ENCODE measurements around the gene PLPPR2.
"Not testable (repeated sequence)": the region's sequence is repeated elsewhere in the genome, so short reads cannot be mapped to it uniquely, and the experiment has no call there.

PLPPR2 gene

DNA sequence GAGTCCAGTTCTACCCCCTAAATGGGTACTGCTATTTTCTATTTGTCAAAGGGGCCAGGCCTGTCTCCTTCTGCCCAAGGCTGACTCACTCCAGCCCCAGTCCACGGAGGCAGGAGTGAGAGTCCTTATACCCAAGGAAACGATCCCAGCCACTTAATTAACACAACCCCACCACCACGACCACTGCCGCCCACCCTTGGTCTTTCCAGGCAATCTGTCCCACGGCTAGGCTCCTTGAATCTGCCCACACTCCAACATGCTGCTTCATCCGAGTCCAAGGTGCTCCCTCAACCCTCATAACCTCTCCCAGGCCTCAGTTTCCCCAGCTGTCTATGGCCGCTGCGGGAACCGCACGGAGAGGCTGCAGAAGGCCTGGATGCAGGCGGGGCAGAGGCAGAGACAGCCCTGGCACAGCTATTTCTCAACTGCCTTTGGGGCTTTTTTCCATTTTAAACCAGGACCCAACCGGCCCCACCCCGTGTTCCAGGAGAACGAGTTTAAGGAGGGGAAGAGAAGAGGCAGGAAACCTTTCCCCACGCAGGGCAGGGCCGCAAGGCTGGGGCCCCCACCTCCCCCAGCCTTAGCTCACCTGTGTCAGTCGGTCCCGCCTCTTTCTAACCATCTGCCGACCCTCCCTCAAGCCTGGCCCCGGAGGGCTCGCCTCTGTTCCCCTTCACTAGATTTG is 16.5 kb upstream of the PLPPR2 start:
- intact Hi-C loops (cut with DNase I) = no loop called here
- peak in 1 of 10 donors; percentile 78 for DNase-seq

DNA sequence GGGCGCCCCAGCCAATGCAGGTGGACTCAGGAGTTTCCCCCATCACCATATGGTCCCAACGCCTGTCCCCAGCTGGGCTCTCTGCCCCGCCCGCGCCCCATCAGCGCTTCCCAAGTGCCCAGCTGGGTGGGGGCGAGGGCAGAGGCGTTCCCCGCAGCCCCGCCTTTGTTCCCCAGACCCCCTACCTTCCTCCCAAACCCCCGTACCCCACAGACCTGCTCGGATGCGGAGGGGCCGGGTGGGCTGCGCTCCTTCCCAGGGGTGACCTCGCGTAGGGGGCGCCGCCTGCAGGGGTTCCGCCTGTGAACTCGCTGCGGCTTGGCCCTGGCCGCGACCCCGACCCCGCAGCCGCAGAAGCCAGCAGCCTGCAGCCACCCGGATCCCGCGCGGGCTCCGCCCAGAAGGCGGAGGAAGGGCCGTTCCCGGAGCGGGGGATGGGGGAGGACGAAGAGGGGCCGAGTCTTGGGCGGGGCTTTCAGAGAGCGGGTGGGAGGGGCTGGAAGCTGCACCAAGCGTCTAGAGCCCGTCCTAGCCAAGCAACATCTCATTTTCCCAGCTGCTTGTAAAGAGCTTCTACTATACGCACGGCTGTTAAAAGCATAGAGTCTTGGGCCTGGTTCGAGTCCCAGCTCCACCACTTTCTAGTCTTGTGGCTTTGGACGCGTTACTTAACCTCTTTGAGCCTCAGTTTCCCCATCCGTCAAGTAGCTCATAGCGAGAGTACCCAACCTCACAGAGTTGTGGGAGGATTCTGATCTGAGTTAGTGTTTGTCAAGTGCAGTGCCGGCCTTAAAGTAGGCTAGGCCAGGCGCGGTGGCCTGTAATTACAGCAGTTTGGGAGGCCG is 15.8 kb upstream of the PLPPR2 start, which contains the start of gene RAB3D:
Gene RAB3D (minus strand): TSS at position 404 of the 845 bp plus-strand sequence. CDS start 2,258 bp downstream, outside the sequence.
- intact Hi-C loops (cut with DNase I) = no loop called here
- peak; percentile 79 to 98 (median 90) for DNase-seq

DNA sequence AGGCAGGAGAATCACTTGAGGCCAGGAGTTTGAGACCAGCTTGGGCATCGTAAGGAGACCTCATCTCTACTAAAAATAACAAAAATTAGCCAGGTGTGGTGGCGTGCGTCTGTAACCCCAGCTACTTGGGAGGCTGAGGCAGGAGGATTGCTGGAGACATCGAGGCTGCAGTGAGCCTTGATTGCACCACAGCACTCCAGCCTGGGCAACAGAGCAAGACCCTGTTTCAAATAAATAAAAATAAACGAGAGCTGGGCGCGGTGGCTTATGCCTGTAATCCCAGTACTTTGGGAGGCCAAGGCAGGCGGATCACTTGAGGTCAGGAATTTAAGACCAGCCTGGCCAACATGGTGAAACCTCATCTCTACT is 15.1 kb upstream of the PLPPR2 start:
- DNase-seq; intact Hi-C loops (cut with DNase I): not testable (repeated sequence)

DNA sequence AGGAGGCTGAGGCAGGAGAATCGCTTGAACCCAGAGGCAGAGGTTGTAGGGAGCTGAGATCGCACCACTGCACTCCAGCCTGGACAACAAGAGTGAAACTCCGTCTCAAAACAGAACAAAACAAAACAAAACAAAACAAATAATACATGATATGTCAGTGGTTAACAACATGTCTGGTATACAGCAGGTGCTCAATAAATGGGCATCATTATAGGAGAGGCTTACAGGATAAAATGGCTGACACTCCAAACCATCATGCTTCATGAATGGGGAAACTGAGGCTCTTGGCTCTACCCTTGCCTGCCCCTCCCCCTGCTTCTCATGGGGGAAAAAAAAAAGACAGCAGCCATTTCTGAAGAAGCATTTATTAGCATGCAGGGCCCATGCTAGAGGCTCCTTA is 12.8 kb upstream of the PLPPR2 start:
- intact Hi-C loops (cut with DNase I) = no loop called here
- no peak for DNase-seq

DNA sequence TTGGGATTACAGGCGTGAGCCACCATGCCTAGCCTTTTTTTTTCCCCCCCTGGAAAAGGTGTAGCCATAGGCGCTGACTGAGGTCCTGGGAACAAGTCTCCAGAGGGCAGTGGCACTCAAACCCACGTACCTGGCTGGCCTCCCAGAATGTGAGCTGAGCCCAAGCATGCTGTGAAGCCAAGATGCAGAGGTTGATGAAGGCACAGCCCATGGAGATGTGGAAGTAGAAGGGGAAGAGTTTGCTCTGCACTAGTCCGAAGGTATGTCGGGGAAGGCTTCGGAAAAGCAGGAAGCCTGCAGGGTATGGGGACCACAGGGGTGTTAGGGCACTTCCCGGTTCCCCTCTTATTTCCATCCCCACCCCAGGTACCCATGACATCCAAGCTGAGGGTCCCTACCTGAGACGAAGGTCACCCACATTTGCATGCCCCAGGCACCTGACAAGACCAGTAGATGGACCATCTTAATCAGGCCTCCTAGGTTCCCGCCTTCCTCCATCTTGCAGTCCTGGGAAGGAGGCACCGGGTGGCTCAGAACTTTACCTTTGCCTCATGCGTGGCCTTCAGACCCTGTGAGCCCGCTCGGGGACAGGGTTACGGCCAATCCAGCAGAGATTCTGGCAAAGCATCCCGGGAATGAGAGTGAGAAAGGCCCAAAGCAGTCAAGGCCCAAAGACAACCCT is 10.0 kb upstream of the PLPPR2 start:
- intact Hi-C loops (cut with DNase I) = no loop called here
- DNase-seq = no peak

DNA sequence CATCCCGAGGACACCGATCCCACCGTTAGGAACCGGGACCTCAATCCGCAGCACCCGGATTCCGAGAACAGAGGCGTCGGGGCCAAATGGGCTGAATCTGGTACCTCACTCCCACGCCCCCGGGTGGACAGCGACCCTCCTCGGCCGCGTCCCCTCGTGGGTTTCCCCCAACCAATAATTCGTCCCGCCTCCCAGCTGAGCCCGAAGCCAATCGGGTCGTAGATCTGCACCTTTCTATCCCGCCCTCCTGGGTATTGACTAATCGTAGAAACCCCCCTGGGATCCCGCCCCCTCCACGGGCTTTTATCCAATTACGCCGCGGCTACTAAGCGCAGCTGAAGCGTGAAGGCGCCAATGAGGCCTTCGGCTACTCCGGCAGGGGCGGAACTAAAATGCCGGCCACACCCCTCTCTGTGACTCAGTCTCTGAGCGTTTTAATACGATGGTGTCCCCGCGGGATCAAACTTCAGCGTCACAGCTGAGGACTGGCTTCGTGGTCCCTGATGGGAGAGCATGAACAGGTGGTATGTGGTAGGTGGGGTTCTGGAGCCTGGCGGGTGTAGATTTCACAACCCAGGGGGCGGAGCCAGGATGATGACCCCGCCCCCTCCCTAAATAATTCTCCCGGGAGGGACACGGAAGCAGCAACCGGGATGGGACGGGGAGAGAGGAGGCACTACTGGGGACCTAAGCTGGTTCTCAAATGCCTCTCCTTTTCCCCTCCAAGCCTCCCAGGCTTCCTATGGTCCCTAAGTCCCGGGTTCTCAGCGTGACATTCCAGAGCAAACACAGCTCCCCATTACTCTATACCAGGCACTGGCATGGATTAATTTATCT is 8.9 kb upstream of the PLPPR2 start, which contains the start of the genes CCDC159 and TMEM205:
Gene CCDC159 (plus strand): TSS at position 416 of the 837 bp plus-strand sequence. CDS start 88 bp downstream, at position 504.
Gene TMEM205 (minus strand): TSS at position 165 of the 837 bp plus-strand sequence. CDS start 649 bp downstream, outside the sequence.
- DNase-seq = peak; percentile 97 to 100 (median 99)
- intact Hi-C loops (cut with DNase I) = no loop called here

DNA sequence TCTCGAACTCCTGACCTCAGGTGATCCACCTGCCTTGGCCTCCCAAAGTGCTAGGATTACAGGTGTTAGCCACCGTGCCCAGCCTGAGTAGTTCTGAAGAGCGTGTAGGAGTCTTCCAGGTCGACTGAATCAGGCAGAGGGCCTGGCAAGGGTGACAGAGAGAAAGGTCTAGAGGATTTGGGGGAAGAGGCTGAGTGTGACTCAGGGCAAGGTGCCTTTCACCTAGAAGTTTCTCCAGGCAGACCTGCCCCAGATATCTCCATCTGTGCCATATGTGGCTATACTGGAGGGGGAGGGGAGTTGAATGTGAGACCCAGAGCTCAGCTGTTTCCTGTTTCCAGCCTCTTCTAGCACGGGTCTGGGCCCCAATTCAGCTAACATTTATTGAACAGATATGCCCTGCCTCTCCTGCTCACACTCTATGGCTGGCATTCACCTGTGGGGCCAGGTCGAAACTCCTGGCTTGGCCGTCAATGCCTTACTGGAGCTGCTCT is 7.6 kb upstream of the PLPPR2 start:
- intact Hi-C loops (cut with DNase I) = no loop called here

DNA sequence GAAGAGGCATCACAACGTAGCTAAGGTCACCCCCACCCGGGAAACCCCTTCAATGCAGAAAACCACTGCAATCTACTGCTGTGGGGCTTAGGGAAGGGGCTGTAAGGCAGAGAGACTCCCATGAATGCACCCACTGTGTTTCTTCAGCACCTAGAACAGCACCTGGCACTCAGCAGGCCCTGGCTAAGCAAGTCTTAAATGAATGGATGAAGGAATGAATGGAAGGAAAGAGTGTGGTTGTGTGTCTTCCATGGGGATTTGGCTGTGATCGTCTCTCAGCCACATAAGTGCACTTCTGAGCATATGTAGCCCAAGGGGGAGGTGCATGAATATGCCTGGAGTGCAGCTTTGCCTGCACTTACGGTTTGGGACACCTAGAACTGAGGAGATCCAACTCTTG is 6.1 kb upstream of the PLPPR2 start:
- no peak for DNase-seq
- intact Hi-C loops (cut with DNase I) = no loop called here

More for the DNA sequence above, 7.6 kb upstream of the PLPPR2 start:
- no peak for DNase-seq

DNA sequence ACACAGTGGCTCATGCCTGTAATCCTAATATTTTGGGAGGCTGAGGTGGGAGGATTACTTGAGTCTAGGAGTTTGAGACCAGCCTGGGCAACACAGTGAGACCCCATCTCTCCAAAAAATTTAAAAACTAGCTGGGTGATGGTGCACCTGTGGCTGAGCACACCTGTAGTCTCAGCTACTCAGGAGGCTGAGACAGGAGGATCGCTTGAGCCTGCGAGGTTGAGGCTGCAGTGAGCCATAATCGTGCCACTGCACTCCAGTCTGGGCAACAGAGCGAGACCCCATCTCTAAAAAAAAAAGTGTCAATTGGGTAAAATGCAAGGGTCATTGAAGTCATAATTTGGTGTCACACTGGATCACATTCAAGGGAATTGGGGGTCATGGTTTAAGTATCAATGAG is 1.1 kb upstream of the PLPPR2 start:
- intact Hi-C loops (cut with DNase I) = not testable (repeated sequence)

DNA sequence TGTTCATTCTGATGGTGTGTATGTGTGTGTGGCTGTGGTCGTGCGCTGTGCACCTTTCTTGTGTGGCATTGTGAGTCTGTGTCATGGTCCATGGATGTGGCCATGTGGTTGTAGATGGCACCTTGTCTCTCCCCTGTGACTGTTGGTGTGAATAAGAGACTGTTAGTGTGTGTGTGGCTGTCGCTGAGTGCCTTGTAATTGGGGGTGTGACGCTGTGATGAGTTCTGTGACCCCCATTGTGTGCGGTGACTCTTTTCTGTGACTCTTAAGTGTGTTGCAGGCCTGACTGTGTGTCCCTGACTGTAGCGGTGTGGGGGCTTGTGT is 804 bp downstream of the PLPPR2 start:
- intact Hi-C loops (cut with DNase I) = no loop called here
- no peak for DNase-seq

More for the DNA sequence above, 1.1 kb upstream of the PLPPR2 start:
- DNase-seq = not testable (repeated sequence)

DNA sequence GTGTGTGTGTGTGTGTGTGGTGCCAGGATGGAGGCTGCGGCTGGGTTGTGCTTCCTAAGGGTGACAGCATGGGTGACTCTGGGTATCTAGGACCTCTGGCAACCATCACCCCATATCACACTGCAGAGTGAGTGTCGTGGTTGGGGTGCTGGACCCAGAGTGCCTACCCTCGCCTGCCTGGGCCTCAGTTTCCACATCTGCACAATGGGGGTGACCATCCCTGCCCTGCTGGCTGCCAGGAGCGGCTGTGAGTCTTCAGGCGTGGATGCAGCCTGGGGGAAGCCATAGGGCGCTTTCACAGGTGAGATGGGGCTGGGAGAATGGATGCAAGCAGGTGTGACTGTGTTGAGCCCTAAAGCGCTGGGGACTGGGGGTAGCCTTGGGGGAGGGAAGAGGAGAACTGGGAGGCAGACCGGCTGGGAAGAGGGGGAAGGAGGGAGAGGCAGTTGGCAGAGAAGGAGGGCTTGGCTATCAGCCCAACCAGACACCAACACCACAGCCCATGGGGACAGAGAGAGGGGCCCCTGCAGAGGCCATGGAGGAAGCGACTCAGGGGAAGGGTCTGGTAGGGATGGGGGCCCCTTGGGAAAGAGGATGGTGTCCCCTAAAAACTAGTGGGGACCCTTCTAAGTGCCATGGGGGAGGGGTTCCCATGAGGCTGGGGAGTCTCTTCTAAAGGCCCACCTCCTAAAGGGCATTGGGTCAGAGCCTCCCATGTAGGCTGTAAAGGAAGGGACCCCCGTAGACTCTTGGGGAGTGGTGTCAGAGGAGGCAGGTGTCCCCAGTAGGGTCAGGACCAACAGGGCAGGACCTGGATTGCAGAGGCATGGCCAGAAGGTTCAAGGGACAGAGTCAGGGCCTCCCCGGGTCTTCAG is 1.7 kb downstream of the PLPPR2 start:
- no peak for DNase-seq
- intact Hi-C loops (cut with DNase I) = no loop called here

DNA sequence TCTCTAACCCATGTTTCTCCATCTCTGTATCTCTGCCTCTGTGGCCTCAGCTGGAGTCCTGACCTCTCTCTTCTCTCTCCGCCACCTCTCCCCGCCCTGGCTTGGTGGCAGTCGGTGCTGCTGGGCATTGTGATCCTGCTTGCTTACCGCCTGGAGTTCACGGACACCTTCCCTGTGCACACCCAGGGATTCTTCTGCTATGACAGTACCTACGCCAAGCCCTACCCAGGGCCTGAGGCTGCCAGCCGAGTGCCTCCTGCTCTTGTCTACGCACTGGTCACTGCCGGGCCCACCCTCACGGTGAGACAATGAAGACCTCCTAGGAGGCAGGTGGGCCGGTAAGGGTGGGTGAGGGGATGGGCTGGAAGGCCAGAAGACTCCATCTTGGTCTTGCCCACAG is 4.2 kb downstream of the PLPPR2 start:
- intact Hi-C loops (cut with DNase I) = no loop called here
- DNase-seq = no peak

DNA sequence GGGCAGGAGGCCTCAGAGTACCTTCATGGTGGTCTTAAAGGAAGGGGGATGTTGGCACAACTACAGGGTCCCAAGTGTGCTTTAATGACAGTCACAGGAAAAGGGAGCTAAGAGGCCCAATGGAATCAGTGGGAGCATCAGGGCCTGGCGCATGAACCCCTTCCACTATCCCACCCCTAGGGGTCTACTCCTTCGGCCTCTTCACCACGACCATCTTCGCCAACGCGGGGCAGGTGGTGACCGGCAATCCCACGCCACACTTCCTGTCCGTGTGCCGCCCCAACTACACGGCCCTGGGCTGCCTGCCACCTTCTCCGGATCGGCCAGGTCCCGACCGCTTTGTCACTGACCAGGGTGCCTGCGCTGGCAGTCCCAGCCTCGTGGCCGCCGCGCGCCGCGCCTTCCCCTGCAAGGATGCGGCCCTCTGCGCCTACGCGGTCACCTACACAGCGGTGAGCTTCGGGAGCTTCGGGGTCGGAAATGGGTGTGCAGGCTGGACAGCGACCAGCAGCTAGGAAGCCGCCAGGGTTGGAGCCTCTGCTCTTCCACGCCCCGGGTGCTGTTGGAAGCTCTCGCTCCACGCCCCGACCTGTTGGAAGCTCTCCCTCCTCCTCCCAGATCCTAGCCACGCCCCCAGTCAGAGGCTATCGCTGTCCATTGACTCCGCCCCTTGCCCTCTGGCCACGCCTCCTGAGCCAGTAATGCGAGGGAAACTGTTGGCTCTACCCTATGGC is 6.0 kb downstream of the PLPPR2 start:
- intact Hi-C loops (cut with DNase I) = no loop called here
- no peak for DNase-seq

DNA sequence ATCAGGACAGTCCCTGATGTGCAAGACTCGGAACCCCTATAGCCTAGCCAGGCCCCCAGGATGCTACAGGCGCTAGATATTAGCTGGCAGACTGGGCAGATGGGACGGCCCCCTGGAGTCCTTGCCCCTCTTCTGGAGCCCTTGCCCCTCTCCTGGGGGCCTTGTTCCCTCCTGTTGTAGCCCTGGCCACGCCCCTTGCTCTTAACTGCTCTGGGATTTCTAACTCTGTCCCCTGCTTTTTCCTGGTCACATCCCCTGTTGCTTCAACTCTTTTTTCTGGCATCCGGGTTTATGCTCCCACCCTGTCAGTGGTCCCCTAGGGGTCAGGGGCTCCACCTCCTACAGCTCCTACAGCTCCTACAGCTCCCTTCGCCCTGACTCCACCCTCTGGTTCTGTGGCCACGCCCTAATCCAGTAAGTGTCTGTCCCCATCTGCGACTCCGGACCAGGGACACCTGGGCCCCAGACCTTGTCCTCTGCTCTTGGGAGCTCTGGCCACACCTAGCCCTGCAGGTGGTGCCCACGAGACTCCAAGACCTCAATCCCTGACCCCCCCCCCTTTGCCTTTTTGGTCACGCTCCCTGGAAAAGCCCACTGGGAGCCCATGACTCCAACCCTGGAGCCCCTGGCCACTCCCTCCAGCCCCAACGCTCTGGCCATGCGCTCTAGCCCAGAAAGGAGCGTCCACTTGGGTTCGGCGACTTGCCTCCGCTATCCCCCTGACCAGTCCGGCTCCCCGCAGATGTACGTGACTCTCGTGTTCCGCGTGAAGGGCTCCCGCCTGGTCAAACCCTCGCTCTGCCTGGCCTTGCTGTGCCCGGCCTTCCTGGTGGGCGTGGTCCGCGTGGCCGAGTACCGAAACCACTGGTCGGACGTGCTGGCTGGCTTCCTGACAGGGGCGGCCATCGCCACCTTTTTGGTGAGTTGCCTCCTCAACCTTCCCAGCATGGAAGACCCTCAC is 6.8 kb downstream of the PLPPR2 start:
- intact Hi-C loops (cut with DNase I) = no loop called here
- DNase-seq = no peak

DNA sequence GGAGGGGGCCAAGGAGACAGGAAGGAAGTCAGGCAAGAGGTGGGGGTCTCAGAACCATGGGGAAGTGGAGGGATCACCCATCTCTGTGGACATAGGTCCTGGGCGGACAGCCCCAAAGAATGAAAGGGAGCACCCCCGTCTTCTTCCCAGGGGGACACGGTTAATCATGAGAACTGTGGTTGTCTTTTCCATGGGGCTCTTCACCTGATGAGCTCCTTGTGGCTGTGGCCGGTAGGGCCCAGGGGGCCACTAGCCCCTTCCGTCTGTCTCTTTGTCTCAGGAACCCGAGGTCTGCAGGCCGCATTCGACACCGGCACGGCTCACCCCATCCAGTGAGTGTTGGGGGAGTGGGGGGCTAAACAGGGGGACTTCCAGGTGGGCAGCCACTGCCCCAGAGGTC is 8.6 kb downstream of the PLPPR2 start:
- DNase-seq = no peak
- intact Hi-C loops (cut with DNase I) = no loop called here

DNA sequence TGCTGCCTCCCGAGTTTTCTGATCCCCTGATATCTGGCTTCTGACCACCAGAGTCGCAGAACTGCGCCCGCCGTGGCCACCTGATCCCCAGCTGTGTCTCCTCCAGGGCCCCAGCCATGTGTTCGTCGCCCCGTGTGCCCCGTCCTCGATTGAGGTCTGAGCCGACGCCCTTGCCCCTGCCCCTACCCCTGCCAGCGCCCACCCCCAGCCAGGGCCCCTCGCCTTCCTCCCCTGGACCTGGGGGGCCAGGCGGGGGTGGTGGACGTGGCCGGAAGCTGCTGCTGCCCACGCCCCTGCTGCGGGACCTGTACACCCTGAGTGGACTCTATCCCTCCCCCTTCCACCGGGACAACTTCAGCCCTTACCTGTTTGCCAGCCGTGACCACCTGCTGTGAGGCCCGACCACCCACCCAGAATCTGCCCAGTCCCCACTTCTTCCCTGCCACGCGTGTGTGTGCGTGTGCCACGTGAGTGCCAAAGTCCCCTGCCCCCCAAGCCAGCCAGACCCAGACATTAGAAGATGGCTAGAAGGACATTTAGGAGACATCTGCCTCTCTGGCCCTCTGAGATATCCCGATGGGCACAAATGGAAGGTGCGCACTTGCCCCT is 9.2 kb downstream of the PLPPR2 start:
- DNase-seq = no peak
- intact Hi-C loops (cut with DNase I) = no loop called here

DNA sequence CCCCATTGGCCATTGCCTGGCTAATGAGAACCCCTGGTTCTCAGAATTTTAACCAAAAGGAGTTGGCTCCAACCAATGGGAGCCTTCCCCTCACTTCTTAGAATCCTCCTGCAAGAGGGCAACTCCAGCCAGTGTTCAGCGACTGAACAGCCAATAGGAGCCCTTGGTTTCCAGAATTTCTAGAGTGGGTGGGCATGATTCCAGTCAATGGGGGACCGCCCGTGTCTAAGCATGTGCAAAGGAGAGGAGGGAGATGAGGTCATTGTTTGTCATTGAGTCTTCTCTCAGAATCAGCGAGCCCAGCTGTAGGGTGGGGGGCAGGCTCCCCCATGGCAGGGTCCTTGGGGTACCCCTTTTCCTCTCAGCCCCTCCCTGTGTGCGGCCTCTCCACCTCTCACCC is 9.7 kb downstream of the PLPPR2 start:
- intact Hi-C loops (cut with DNase I) = no loop called here
- peak in 2 of 10 donors; percentile 31 to 48 for DNase-seq

Data from posterior cingulate gyrus (tissue), 11 donors.